Stimulated activated CD4-positive, alpha-beta T cell treated with anti-CD3 and anti-CD28 coated beads, Interleukin-15, amount 100 ng/mL, for 48 hours (primary cell): Measurements from ENCODE around the gene ZKSCAN2.

ENCODE experiments used
- DNase-seq, 2 donors: peaks; one replicate each; pipeline ENCODE4 v3.0.0-alpha.2; 2020; ENCODE audit warnings: low read depth in 2 of 2

Gene ZKSCAN2

GRCh38 chr16:25223964-25224363, 33.7 kb downstream of the ZKSCAN2 start:
- no peak for DNase-seq

- no peak for DNase-seq
Measured at GRCh38 chr16:25222959-25223358, 34.7 kb downstream of the ZKSCAN2 start.

DNA sequence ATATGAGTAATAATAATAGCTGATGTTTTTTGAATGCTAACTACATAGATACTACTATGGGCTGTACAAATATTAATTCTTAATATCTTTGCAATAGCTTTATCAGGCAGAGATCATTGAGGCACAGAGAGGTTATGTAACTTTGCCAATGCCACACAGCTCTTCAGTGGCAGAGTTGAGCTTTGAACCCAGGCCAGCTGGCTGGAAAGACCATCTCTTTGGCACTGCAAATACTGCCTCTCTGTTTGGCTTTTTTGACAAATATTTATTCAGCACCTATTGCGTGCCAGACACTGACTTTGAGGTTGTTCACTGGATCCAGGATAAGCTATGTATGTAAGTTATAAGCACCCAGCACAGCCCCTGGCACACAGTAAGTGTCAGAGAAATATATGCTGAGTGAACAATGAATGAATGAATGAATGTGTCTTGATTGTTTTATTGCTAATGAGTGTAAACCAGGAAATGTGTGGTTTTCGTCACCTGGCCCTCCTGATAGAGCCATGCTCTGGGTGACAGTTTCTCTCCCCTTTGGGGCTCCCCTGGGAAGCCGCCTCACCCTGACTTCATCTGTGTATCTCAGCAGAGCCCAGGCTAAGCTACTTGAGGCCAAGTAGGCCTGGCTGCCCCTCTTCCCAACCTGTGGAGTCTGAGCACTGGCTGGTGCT, 38.4 kb downstream of the ZKSCAN2 start:
- DNase-seq: no peak

DNA sequence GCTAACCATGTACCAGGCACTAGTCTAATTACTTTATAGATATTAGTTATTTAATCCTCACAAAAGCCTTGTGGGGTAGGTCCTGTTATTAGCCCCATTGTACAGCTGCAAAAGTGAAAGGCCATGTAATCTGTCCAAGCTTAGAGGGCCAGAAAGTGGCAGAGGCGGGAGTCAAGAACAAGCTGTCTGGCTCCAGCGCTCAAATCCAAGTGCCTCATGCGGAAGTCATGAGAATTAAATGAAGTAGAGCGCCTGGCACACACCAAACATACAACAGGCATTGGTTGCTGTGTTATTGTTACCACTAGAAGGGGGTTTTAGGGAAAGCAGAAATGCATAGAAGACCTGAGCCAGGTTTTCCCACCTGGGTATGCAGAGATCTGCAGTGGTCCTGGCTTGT, 39.7 kb downstream of the ZKSCAN2 start:
- DNase-seq: no peak

DNA sequence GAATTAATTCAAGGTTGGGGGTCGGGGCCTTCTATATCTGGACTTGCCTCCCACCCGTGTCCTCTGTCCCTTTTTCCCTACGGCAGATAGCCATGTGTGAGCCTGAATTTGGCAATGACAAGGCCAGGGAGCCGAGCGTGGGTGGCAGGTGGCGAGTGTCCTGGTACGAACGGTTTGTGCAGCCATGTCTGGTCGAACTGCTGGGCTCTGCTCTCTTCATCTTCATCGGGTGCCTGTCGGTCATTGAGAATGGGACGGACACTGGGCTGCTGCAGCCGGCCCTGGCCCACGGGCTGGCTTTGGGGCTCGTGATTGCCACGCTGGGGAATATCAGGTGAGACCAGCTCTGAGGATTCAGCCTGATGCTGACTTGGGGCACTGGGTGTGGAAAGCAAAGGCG, 40.5 kb downstream of the ZKSCAN2 start:
- DNase-seq: no peak

GRCh38 chr16:25213709-25214397, 43.8 kb downstream of the ZKSCAN2 start:
- no peak for DNase-seq

DNA sequence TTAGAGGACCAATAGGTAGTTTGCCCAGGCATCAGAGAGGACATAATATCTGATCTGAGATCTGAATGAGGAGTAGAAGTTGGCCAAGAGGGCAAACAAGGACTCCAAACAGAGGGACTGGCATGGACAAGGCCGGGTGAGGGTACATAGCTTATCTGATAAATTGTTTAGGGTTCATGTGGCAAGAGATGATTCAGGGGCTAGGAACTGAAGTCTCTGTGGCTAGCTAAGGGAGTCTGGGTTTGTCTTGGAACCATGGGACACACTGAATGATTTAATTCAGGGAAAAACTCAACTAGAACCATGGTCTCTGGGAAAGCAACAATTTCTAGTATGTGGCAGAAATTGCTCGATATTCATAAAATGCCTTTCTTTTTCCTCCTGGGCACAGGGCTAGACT, 45.0 kb downstream of the ZKSCAN2 start:
- no peak for DNase-seq

DNA sequence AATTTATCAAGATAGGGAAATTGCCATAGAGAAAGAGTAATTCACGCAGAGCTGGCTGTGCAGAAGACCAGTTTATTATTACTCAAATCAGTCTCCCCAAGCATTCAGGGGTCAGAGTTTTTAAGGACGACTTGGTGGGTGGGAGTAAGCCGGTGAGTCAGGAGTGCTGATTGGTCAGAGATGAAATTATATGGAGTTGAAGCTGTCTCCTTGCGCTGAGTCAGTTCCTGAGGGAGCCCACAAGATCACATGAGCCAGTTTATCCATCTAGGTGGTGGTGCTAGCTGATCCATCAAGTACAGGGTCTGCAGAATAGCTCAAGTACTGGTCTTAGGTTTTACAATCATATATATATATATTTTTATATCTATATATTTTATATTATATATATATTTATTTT, 46.9 kb downstream of the ZKSCAN2 start:
- DNase-seq: no peak

GRCh38 chr16:25199457-25199856, 58.2 kb downstream of the ZKSCAN2 start:
- DNase-seq: no peak

DNA sequence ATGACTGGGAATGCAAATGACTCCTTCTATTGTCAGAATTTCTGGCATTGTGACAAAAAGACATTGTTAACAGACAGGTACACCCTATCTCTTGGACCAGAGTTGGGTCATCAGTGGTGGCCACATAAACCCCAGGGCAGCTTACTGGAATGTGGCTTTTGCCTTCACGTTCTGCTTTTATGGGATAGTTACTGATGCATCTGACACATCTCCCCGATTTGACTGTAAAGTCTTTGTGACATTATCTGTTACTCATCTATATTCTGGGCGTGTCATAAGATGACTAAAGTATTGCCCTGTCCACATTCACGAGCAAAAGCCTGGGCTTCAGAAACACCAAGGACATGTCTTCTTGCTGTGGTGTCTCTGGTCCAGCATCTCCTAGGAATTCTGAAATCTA, 59.6 kb downstream of the ZKSCAN2 start:
- no peak for DNase-seq

DNA sequence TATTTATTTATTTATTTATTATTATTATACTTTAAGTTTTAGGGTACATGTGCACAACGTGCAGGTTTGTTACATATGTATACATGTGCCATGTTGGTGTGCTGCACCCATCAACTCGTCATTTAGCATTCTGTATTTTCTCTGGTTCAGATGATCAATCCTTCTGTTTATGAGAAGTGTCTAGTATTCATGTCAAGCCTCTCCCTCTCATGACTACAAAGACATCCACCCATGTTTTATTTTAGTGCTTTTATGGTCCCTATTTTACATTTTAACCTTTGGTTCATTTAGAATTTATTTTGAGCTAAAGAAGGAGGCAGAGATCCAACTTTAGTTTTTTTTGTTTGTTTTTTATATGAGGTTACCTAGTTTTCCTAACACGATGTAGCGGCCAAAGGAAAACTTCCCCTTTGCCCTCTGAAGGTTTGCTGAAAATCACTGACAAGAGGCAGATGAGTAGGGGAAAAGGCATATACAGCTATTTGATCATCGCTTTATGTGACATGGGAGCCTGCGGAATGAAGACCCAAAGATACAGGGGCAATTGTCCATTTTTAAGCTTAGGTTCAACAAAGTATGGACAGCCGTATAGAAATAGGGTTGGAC, 63.3 kb downstream of the ZKSCAN2 start:
- DNase-seq: no peak

GRCh38 chr16:25192096-25192495, 65.5 kb downstream of the ZKSCAN2 start:
- DNase-seq: no peak

- no peak for DNase-seq
Measured at GRCh38 chr16:25189305-25189704, 68.3 kb downstream of the ZKSCAN2 start.

DNA sequence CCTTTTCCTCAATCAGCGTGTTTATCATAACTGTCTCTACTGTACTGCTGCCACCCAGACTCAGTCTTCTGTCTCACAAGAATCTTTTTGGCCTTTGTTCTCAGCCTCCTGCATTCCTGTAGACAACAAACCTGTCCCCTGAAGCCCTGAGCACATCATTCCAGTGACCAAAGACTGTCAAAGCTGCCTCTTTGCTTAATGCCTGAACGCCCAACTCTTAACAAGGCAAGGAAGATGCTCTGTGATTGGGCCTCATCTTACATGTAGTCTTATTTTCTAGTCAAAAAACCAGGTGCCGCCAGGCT, 70.2 kb downstream of the ZKSCAN2 start:
- DNase-seq: no peak
